ENCODE measurements around the gene PEX26.
"Not testable (repeated sequence)": the region's sequence is repeated elsewhere in the genome, so short reads cannot be mapped to it uniquely, and the experiment has no call there.

The PEX26 gene

DNA sequence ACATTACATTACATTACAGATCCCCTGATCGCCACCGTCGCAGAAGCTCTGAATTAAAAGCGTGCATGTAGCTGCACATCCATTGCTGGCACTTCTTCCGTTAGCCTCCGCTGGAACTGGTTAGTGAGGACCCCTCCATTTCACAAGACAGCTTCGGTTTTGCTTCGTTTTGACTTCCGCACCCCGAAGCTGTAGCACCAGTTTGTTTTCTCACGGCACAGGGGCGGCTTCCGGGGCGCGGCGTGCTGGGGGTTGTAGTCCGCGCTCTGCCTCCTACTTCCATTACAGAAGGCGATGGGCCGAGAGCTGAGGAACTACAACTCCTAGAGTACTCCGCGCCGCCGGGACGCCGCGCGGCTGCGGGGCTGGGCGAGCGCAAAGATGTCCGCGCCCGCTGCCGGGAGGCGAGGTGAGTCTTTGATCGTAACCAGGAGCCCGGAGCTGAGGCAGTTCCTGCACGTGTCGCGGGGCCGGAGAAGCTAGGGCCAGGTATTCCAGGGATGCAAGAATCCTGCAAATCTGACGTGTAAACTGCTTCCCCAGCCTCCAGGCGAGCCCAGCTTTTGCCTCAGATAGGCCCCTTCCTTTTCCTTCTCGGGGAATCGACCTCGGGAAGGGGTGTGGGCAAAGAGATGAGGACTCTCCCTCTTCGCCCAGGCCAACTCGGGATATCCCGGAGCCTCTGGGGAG lies at the start of gene PEX26:
TSS of gene PEX26 (plus strand) at position 352 of the 690 bp plus-strand sequence. CDS start 387 bp downstream, outside the sequence.
- peak within 1 kb of the TSS; percentile 100 for H3K4me3 ChIP-seq (ENCODE audit: low read length)
- DNase-seq (ENCODE audit: low read depth, low spot score), result peak; percentile 71
- H3K9me3 ChIP-seq (ENCODE audit: control insufficient read depth, insufficient read depth, low read length), result no peaks in the 10 kb centered on the region
- no peaks in the 10 kb centered on the region for H3K27me3 ChIP-seq (ENCODE audit: control insufficient read depth, insufficient read depth, low read length)
- WGBS (ENCODE audit: insufficient coverage, insufficient read length), result no CpG with 5 or more reads among the region's 50 CpGs
- H3K36me3 ChIP-seq (ENCODE audit: control insufficient read depth, insufficient read depth, low read length), result peaks cover 4% of the 10 kb centered on the region; the same call in 1 of the 2 replicates
- no peaks in the 10 kb centered on the region for H3K4me1 ChIP-seq (ENCODE audit: control insufficient read depth, insufficient read depth, low read length)
- H3K27ac ChIP-seq (ENCODE audit: low read length), result no peak within 1 kb of the TSS

DNA sequence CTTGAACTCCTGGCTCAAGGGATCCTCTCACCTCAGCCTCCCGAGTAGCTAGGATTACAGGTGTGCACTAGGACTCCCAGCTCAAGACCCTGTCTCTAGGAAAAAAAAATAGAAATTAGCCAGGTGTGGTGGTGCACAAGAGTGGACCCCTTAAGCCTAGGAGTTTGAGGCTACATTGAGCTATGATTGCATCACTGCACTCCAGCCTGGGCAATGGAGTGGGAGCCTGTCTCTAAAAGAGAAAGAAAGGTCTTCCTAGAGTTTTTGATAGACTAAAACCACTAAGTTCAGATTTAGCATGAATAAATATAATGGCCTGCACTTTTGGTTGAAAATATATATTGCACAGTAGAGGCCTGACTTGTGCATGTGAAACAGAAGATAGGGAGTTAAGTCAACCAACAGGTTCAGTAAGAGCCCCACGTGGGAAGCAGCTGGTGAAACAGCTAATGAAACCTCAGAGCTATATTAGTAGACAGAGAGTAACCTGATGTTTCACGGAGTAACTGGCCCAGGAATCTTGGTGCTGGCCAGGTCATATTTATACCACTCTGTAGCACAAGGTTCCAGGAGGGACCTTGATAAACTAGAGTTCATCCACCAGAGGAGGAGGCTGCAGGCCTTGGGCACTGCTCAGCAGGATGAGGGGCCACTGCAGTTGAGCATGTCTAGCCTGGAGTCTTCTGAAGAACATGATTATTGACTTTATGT lies 48.8 kb upstream of the PEX26 start:
- Histone ChIP-seq H3K4me3 (ENCODE audit: low read length) (no peak overlapping the region), H3K27me3 (ENCODE audit: control insufficient read depth, insufficient read depth, low read length) (peaks cover 17% of the 10 kb centered on the region), H3K36me3 (ENCODE audit: control insufficient read depth, insufficient read depth, low read length) (no peaks in the 10 kb centered on the region), H3K4me1 (ENCODE audit: control insufficient read depth, insufficient read depth, low read length) (no peaks in the 10 kb centered on the region), H3K27ac (ENCODE audit: low read length) (no peak overlapping the region), H3K9me3 (ENCODE audit: control insufficient read depth, insufficient read depth, low read length) (no peaks in the 10 kb centered on the region)
- no CpG with 5 or more reads among the region's 3 CpGs for WGBS (ENCODE audit: insufficient coverage, insufficient read length)
- no peak for DNase-seq (ENCODE audit: low read depth, low spot score)

DNA sequence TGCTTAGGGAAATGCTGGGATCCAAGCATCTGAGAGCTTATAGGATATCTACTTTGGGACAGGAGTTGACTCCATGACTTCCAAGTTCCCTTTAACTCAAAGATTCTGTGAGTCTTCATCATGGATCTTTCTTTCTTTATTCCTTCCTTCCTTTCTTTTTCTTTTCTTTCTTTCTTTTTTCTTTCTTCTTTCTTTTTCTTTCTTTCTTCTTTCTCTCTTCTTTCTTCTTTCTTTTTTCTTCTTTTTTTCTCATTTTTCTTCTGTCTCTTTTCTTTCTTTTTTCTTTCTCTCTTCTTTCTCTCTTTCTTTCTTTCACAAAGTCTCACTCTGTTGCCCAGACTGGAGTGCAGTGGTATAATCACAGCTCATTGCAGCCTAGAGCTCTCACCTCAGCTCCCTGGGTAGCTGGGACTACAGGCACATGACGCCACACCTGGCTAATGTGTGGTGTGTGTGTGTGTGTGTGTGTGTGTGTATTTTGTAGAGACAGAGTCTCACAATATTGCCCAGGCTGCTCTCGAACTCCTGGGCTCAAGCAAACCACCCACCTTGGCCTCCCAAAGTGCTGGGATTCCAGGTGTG lies 48.0 kb upstream of the PEX26 start:
- Histone ChIP-seq H3K9me3 (ENCODE audit: control insufficient read depth, insufficient read depth, low read length) (no peaks in the 10 kb centered on the region), H3K4me1 (ENCODE audit: control insufficient read depth, insufficient read depth, low read length) (no peaks in the 10 kb centered on the region), H3K36me3 (ENCODE audit: control insufficient read depth, insufficient read depth, low read length) (no peaks in the 10 kb centered on the region), H3K4me3 (ENCODE audit: low read length) (no peak overlapping the region), H3K27me3 (ENCODE audit: control insufficient read depth, insufficient read depth, low read length) (peaks cover 11% of the 10 kb centered on the region), H3K27ac (ENCODE audit: low read length) (no peak overlapping the region)
- no peak for DNase-seq (ENCODE audit: low read depth, low spot score)
- no CpG with 5 or more reads among the region's 2 CpGs for WGBS (ENCODE audit: insufficient coverage, insufficient read length)

DNA sequence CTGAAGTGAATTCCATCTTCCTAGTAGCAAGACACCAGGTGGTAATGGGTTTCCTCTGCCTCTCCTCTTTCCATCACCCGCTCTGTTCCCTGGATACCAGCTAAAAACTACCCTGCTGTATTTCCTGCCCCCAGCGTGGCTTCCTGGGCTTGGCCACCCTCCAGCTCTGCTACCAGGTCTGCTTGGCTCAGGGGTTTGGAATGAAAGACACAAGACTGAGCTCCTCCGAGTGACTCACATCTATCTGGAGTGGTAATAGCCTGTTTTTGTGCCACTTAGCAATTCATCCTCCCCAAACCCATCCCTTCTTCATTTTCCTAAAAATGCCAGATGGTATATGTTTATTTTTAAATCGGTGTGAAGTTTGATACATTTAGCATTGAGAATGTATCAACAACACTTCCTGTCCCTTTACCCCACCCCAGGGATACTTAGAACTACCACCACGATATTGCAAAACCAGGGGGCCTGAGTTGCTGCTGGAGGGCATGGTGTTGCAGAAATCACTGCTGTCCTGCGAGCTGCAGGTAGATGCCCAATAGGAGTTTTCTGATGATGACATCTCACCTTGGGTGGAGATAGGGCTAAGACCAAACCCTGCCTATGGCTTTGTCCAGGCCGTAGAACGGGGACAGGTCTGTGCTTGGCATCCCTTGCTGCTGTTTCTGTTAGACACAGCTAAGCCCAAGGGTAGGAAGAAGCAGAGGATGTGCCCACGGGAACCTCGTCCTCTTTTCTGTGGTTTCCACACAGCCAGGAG lies 45.9 kb upstream of the PEX26 start:
- no peak for DNase-seq (ENCODE audit: low read depth, low spot score)
- no peak overlapping the region for H3K27ac ChIP-seq (ENCODE audit: low read length)

DNA sequence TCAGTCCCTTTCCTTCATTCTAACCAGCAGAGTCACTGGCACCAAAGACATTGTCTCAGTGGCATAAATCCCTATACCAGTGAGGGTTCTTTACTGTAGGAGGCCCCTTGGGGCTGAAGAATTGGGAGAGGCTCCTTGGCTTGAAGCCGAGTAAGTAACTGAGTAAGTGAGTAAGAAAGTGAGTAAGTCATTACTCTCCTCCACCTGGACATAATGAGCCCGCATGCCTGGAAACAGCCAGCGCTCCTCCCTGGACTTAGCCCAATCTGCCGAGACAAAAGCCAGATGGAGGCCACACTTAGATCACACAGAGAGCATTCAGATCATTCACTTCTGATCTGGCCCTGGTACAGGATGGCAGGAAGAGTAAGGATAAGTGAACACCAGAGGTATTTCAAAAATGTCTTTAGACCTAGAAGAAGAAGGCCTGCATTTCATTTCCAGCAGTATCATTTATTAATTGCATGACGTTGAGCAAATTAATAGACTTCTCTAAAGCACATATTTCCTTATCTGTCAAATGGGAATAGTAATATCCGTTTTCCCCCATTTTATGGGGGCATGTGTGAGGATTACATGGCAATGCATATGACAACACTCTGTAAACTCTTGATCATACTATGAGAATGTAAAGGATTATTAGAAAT lies 45.2 kb upstream of the PEX26 start:
- no CpG with 5 or more reads among the region's 6 CpGs for WGBS (ENCODE audit: insufficient coverage, insufficient read length)
- no peaks in the 10 kb centered on the region for H3K9me3 ChIP-seq (ENCODE audit: control insufficient read depth, insufficient read depth, low read length)
- no peaks in the 10 kb centered on the region for H3K36me3 ChIP-seq (ENCODE audit: control insufficient read depth, insufficient read depth, low read length)
- no peak overlapping the region for H3K4me3 ChIP-seq (ENCODE audit: low read length)
- H3K27me3 ChIP-seq (ENCODE audit: control insufficient read depth, insufficient read depth, low read length), result no peaks in the 10 kb centered on the region
- no peaks in the 10 kb centered on the region; the same call in 1 of the 2 replicates for H3K4me1 ChIP-seq (ENCODE audit: control insufficient read depth, insufficient read depth, low read length)
- no peak for DNase-seq (ENCODE audit: low read depth, low spot score)
- no peak overlapping the region for H3K27ac ChIP-seq (ENCODE audit: low read length)

More for the DNA sequence above, 45.9 kb upstream of the PEX26 start:
- H3K9me3 ChIP-seq (ENCODE audit: control insufficient read depth, insufficient read depth, low read length), result no peaks in the 10 kb centered on the region
- H3K4me3 ChIP-seq (ENCODE audit: low read length), result no peak overlapping the region
- H3K36me3 ChIP-seq (ENCODE audit: control insufficient read depth, insufficient read depth, low read length), result no peaks in the 10 kb centered on the region
- no CpG with 5 or more reads among the region's 10 CpGs for WGBS (ENCODE audit: insufficient coverage, insufficient read length)
- H3K4me1 ChIP-seq (ENCODE audit: control insufficient read depth, insufficient read depth, low read length), result no peaks in the 10 kb centered on the region; the same call in 1 of the 2 replicates
- no peaks in the 10 kb centered on the region for H3K27me3 ChIP-seq (ENCODE audit: control insufficient read depth, insufficient read depth, low read length)

DNA sequence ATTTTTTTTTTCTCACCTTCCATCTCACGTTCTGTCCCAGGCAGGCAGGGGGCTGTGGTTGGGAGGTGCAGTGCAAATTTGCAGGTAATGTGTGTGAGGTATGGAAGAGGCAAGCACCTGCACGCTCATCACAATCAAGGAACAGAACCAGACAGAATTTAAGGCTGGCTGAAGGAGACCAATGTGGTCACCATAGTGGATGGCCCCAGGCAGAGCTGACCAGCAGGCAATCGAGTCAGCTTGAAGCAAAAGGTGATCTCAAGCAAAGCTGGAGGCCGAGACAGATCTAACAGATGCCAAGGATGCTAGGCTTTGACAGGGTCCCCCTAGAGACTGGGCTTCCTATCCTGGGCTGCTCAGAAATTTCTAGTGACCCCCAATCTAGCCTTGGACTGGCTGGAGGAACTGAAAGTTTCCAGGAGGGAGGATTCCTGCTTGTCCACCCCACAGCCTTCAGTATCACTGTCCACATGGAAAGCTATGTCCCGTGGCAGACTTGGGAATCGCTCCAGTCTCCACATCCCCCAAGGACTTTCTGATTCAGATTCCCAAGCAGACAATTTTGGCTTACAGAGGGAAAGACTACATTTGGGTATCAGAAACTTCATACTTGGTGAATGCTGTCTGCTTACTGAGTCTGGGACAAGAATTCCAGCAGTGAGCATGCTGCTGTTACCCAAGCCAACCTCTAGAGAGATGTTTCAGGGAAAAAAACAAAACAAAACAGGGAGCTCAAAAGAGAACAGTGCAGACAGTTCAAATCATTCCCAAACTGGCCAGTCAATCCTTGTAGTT lies 44.4 kb upstream of the PEX26 start:
- Histone ChIP-seq H3K4me3 (ENCODE audit: low read length) (no peak overlapping the region), H3K36me3 (ENCODE audit: control insufficient read depth, insufficient read depth, low read length) (no peaks in the 10 kb centered on the region), H3K9me3 (ENCODE audit: control insufficient read depth, insufficient read depth, low read length) (no peaks in the 10 kb centered on the region), H3K27me3 (ENCODE audit: control insufficient read depth, insufficient read depth, low read length) (no peaks in the 10 kb centered on the region), H3K4me1 (ENCODE audit: control insufficient read depth, insufficient read depth, low read length) (no peaks in the 10 kb centered on the region; the same call in 1 of the 2 replicates), H3K27ac (ENCODE audit: low read length) (no peak overlapping the region)
- no CpG with 5 or more reads among the region's 6 CpGs for WGBS (ENCODE audit: insufficient coverage, insufficient read length)
- DNase-seq (ENCODE audit: low read depth, low spot score), result no peak

DNA sequence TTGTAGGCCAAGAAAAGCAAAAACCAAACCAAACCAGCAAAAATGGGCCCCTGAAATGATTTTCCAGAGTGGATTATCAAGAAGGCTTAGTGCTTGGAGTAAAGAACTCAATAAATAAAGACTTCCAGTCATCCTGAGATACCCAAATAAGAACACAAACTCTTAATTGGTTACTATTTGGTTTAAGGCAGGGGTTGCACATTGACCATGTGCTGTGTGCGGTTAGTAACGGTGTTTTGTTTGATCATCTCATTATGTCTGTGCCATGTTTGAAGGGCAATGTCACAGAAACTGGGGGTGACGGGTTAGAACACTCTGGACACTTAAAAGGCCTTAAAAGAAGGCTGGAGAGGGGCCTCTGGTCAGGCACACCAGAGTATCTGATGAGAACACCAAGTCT lies 43.7 kb upstream of the PEX26 start:
- DNase-seq (ENCODE audit: low read depth, low spot score), result no peak
- H3K27me3 ChIP-seq (ENCODE audit: control insufficient read depth, insufficient read depth, low read length), result no peaks in the 10 kb centered on the region
- no peaks in the 10 kb centered on the region for H3K9me3 ChIP-seq (ENCODE audit: control insufficient read depth, insufficient read depth, low read length)
- H3K36me3 ChIP-seq (ENCODE audit: control insufficient read depth, insufficient read depth, low read length), result no peaks in the 10 kb centered on the region
- H3K4me1 ChIP-seq (ENCODE audit: control insufficient read depth, insufficient read depth, low read length), result no peaks in the 10 kb centered on the region; the same call in 1 of the 2 replicates
- no peak overlapping the region for H3K27ac ChIP-seq (ENCODE audit: low read length)
- no CpG with 5 or more reads among the region's 3 CpGs for WGBS (ENCODE audit: insufficient coverage, insufficient read length)
- no peak overlapping the region for H3K4me3 ChIP-seq (ENCODE audit: low read length)

DNA sequence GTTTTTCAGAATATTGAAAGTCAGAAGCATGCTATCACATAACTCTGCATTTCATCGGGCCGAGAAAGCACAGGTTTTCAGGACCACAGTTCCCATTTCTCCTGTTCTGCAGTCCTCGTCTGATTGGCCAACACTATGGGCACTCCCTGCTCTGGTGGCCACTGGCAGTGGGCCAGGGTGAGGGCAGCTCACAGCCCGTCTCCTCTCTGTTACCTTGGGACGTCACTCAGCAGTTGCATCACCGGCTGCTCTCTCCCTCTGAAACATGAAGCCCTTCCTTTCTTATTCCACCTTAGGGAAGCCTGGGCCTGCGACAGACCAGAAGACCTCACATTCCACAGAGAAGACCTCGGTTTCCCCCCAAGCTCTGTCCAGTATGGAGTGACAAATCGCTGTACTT lies 42.0 kb upstream of the PEX26 start:
- Histone ChIP-seq H3K9me3 (ENCODE audit: control insufficient read depth, insufficient read depth, low read length) (no peaks in the 10 kb centered on the region), H3K4me1 (ENCODE audit: control insufficient read depth, insufficient read depth, low read length) (no peaks in the 10 kb centered on the region; the same call in 1 of the 2 replicates), H3K4me3 (ENCODE audit: low read length) (no peak overlapping the region), H3K27ac (ENCODE audit: low read length) (no peak overlapping the region), H3K27me3 (ENCODE audit: control insufficient read depth, insufficient read depth, low read length) (no peaks in the 10 kb centered on the region), H3K36me3 (ENCODE audit: control insufficient read depth, insufficient read depth, low read length) (no peaks in the 10 kb centered on the region)
- DNase-seq (ENCODE audit: low read depth, low spot score), result no peak
- WGBS (ENCODE audit: insufficient coverage, insufficient read length), result no CpG with 5 or more reads among the region's 9 CpGs

DNA sequence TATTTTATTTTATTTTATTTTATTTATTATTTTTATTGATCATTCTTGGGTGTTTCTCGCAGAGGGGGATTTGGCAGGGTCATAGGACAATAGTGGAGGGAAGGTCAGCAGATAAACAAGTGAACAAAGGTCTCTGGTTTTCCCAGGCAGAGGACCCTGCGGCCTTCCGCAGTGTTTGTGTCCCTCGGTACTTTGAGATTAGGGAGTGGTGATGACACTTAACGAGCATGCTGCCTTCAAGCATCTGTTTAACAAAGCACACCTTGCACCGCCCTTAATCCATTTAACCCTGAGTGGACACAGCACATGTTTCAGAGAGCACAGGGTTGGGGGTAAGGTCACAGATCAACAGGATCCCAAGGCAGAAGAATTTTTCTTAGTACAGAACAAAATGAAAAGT lies 36.9 kb upstream of the PEX26 start:
- H3K36me3 ChIP-seq (ENCODE audit: control insufficient read depth, insufficient read depth, low read length); H3K27me3 ChIP-seq (ENCODE audit: control insufficient read depth, insufficient read depth, low read length); H3K9me3 ChIP-seq (ENCODE audit: control insufficient read depth, insufficient read depth, low read length); H3K4me1 ChIP-seq (ENCODE audit: control insufficient read depth, insufficient read depth, low read length); H3K27ac ChIP-seq (ENCODE audit: low read length); DNase-seq (ENCODE audit: low read depth, low spot score); H3K4me3 ChIP-seq (ENCODE audit: low read length): not testable (repeated sequence)
- WGBS (ENCODE audit: insufficient coverage, insufficient read length), result no CpG with 5 or more reads among the region's 6 CpGs

All from iPS DF 6.9 (cell line).